Muscle layer of duodenum (tissue), 2 donors: Measurements from ENCODE around the gene ROR2.
A peak's percentile ranks its signal among the peaks of the same experiment; 100 is the strongest.

Experiments used
- H3K27ac ChIP-seq: one replicate; pipeline ENCODE4 v1.7.0; 2013; ENCODE audit warnings: mild to moderate bottlenecking, low read length
- H3K27me3 ChIP-seq: one replicate; pipeline ENCODE4 v1.7.0; 2013; ENCODE audit warnings: low read depth, mild to moderate bottlenecking, control low read depth, low read length
- H3K36me3 ChIP-seq, 2 donors: one replicate each; pipeline ENCODE4 v1.7.0; 2013; ENCODE audit warnings: low read length in 2 of 2, control low read depth in 1 of 2, mild to moderate bottlenecking in 1 of 2; ENCODE audit not compliant: insufficient read depth in 2 of 2, control insufficient read depth in 1 of 2
- H3K4me1 ChIP-seq, 2 donors: one replicate each; pipeline ENCODE4 v1.7.0; 2013; ENCODE audit warnings: low read length in 2 of 2, mild to moderate bottlenecking in 2 of 2, control low read depth in 1 of 2, moderate library complexity in 1 of 2; ENCODE audit not compliant: insufficient read depth in 2 of 2, control insufficient read depth in 1 of 2
- H3K4me3 ChIP-seq, 2 donors: one replicate each; pipeline ENCODE4 v1.7.0; 2013; ENCODE audit warnings: low read length in 2 of 2, low read depth in 1 of 2, mild to moderate bottlenecking in 1 of 2
- H3K9me3 ChIP-seq, 2 donors: one replicate each; pipeline ENCODE4 v1.7.0; 2013; ENCODE audit warnings: low read length in 2 of 2, control low read depth in 1 of 2, mild to moderate bottlenecking in 1 of 2; ENCODE audit not compliant: control insufficient read depth in 1 of 2
- donor health status: healthy.

The ROR2 gene

GRCh38 chr9:91897201-91897600 lies 52.8 kb downstream of the ROR2 start:
- Histone ChIP-seq H3K4me1 (peaks cover 17 to 60% of the 10 kb centered on the region in 2 donors), H3K27me3 (no peaks in the 10 kb centered on the region), H3K4me3 (peak overlapping the region; percentile 9 to 14), H3K27ac (peak overlapping the region; percentile 65), H3K36me3 (no peaks in the 10 kb centered on the region), H3K9me3 (no peaks in the 10 kb centered on the region)

DNA sequence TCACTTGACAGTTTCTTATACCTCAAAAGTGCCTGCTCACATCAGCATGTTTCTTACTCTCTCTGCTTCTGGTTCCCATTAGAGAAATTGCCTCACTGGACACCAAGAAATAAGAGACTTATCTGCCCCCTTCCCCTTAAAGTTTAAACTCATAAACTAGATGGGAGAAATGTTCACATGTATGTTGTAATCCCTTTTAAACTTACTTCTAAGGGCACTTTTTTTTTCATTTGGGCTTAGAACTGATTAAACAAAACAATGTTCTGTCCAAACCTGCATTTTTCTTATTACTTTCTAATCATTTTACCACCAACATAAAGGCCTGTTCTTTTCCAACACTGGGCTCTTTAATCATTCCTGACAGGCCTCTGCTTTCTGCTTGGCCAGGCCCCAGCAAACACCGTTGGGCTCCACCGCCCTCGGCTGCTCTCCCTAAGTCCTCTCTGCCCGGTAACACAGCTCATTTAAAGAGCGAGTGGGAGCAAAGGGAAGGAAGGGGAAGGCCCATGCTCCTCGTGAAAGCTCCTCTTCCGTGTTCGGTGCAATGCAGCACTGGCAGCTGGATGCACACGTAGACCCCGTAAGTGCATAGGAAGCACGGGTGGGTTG lies 53.4 kb downstream of the ROR2 start:
- no peaks in the 10 kb centered on the region for H3K27me3 ChIP-seq
- H3K9me3 ChIP-seq: no peaks in the 10 kb centered on the region
- peaks cover 17 to 59% of the 10 kb centered on the region in 2 donors for H3K4me1 ChIP-seq
- no peaks in the 10 kb centered on the region for H3K36me3 ChIP-seq
- peak overlapping the region; percentile 65 for H3K27ac ChIP-seq
- H3K4me3 ChIP-seq: peak overlapping the region in 1 of 2 donors; percentile 14

DNA sequence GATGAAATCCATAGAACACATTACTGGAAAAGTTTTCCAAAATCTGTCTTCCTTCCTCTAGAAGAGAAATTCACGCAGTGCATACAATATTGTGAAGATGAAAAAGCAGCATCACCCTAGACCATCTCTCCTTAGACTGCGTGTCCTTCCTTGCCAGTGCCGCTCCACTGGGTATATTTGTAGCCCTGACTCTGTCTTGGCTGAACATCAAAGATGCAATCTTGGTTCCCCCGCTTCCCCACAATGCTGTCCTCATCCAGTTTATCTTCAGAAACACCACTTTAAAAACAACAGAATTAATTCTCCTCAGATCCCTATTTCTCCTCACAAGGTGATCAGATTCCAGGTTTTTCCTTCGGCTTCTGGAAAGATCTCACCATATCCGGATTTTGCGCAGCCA lies 53.9 kb downstream of the ROR2 start:
- H3K27me3 ChIP-seq: no peaks in the 10 kb centered on the region
- peak overlapping the region; percentile 65 for H3K27ac ChIP-seq
- peaks cover 15 to 61% of the 10 kb centered on the region in 2 donors for H3K4me1 ChIP-seq
- H3K4me3 ChIP-seq: no peak overlapping the region
- no peaks in the 10 kb centered on the region for H3K9me3 ChIP-seq
- H3K36me3 ChIP-seq: no peaks in the 10 kb centered on the region

GRCh38 chr9:91894536-91894935 lies 55.5 kb downstream of the ROR2 start:
- Histone ChIP-seq H3K36me3 (no peaks in the 10 kb centered on the region), H3K27ac (peak overlapping the region; percentile 14), H3K27me3 (no peaks in the 10 kb centered on the region), H3K4me1 (peaks cover 7 to 56% of the 10 kb centered on the region in 2 donors), H3K9me3 (no peaks in the 10 kb centered on the region), H3K4me3 (no peak overlapping the region)

DNA sequence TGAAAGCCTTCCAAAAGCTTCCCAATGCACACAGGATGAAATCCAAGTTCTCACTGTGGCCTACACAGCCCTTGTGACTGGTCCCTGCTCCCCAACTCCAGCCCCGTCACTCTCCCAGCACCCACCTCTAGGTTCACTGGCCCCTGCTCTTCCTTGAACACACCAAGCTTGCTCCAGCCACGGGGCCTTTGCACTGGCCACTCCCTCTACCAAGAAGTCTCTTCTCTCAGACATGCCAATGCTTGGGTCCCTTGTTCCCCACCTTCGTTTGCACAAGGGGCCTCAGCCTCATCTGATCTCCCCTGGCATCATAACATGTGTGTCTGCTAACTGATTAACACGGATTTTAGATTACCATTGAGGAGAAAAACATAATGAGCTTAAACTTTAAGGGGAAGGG lies 56.0 kb downstream of the ROR2 start:
- Histone ChIP-seq H3K9me3 (no peaks in the 10 kb centered on the region), H3K4me3 (no peak overlapping the region), H3K36me3 (no peaks in the 10 kb centered on the region), H3K4me1 (peaks cover 3 to 55% of the 10 kb centered on the region in 2 donors), H3K27me3 (no peaks in the 10 kb centered on the region), H3K27ac (peak overlapping the region; percentile 14)

DNA sequence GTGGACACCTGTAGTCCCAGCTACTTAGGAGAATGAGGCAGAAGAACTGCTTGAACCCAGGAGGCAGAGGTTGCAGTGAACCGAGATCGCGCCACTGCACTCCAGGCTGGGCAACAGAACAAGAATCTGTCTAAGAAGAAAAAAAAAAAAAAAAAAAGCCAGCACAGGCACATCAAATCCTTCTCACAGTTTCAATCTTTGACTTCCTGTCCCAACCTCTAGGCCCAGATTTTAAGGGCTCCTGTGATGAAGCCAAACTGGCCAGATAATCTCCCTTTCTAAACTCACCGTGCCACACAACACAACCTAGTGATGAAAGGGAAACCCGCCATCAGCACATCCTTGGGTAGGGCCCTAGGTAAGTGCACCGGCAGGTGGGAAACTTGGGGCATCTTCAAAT lies 58.1 kb downstream of the ROR2 start:
- H3K27ac ChIP-seq: no peak overlapping the region
- no peaks in the 10 kb centered on the region for H3K36me3 ChIP-seq
- H3K4me3 ChIP-seq: no peak overlapping the region
- no peaks in the 10 kb centered on the region for H3K27me3 ChIP-seq
- H3K4me1 ChIP-seq: peaks cover 0 to 55% of the 10 kb centered on the region in 2 donors
- H3K9me3 ChIP-seq: no peaks in the 10 kb centered on the region

- Histone ChIP-seq H3K27ac (peak overlapping the region; percentile 0), H3K4me3 (no peak overlapping the region), H3K4me1 (peaks cover 0 to 53% of the 10 kb centered on the region in 2 donors), H3K36me3 (no peaks in the 10 kb centered on the region), H3K27me3 (no peaks in the 10 kb centered on the region), H3K9me3 (no peaks in the 10 kb centered on the region)
Observed at GRCh38 chr9:91890662-91891061, 59.4 kb downstream of the ROR2 start.

DNA sequence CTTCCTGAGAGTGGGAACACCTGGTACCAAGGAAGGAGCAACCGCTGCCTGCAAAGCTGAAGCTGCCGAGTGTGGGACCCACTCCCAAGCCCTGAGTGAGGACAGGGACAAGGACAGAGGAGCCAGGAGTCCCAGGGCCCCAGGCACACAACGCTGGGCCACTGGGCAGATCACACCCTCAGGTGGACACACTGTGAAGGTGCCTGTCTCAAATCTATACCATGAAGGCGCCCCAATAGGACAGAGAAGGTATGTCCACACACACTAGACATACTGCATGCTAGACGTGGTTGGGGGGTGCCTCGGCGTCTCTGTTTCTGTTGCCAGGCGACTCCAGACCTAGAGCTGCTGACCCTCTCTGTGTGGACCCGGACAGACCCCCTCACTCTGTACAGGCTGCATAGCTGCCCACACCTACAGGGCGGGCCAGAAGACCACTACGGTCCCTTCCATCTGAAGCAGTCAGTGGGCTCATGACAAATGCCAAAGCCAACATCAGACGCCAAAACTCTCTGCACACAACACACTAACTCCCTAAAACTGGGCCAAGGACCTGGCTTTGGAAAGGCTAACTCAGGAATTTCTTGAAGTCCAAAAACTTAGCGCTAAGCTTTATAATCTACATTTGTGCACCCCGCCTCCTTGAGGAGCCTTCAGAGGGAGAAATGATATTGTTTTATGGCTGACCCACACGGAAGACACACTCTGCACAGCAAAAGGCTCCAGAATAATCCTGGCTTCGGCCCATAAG lies 60.7 kb downstream of the ROR2 start:
- H3K9me3 ChIP-seq: no peaks in the 10 kb centered on the region
- H3K4me1 ChIP-seq: peaks cover 0 to 51% of the 10 kb centered on the region in 2 donors
- H3K27me3 ChIP-seq: no peaks in the 10 kb centered on the region
- no peak overlapping the region for H3K4me3 ChIP-seq
- peak overlapping the region; percentile 0 for H3K27ac ChIP-seq
- no peaks in the 10 kb centered on the region for H3K36me3 ChIP-seq

GRCh38 chr9:91886414-91887076 lies 63.5 kb downstream of the ROR2 start:
- H3K4me1 ChIP-seq: peaks cover 0 to 31% of the 10 kb centered on the region in 2 donors
- H3K27ac ChIP-seq: peak overlapping the region; percentile 10
- H3K9me3 ChIP-seq: no peaks in the 10 kb centered on the region
- H3K36me3 ChIP-seq: peaks cover 0 to 2% of the 10 kb centered on the region in 2 donors
- no peaks in the 10 kb centered on the region for H3K27me3 ChIP-seq
- no peak overlapping the region for H3K4me3 ChIP-seq

GRCh38 chr9:91885746-91886413 lies 64.1 kb downstream of the ROR2 start:
- H3K4me1 ChIP-seq: peaks cover 0 to 24% of the 10 kb centered on the region in 2 donors
- no peak overlapping the region for H3K4me3 ChIP-seq
- no peak overlapping the region for H3K27ac ChIP-seq
- H3K27me3 ChIP-seq: no peaks in the 10 kb centered on the region
- H3K36me3 ChIP-seq: peaks cover 0 to 2% of the 10 kb centered on the region in 2 donors
- no peaks in the 10 kb centered on the region for H3K9me3 ChIP-seq
